GM12873 (cell line): ENCODE measurements around the gene PARD6A.

Experiments used
- CTCF ChIP-seq: IDR thresholded peaks from 2 replicates; pipeline ENCODE4 v1.5.1; 2012; ENCODE audit warnings: low read depth, mild to moderate bottlenecking, moderate library complexity, low read length, control low read depth; ENCODE audit not compliant: insufficient read depth; ENCODE audit errors: missing control alignments

PARD6A gene

GRCh38 chr16:67679935-67680897 is 19.5 kb downstream of the PARD6A start:
- no peak for TF ChIP-seq CTCF

DNA sequence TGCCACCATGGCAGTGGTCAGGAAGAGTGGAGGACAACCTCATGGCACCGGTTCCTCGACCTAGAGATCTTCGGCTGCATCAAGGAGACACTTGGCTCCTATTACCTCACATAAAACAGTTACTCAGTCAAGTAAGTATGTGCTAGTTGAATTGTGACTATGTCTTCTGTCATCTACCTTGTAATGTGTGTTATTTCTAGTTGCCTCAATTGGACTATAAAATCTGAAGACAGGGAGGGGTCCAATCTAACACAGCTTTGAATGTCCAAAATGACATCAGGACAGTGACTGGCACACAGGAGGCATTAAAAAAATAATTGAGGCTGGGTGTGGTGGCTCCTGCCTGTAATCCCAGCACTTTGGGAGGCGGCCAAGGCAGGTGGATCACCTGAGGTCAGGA is 23.0 kb downstream of the PARD6A start:
- no peak for TF ChIP-seq CTCF

GRCh38 chr16:67685388-67686112 is 24.8 kb downstream of the PARD6A start:
- no peak for TF ChIP-seq CTCF

DNA sequence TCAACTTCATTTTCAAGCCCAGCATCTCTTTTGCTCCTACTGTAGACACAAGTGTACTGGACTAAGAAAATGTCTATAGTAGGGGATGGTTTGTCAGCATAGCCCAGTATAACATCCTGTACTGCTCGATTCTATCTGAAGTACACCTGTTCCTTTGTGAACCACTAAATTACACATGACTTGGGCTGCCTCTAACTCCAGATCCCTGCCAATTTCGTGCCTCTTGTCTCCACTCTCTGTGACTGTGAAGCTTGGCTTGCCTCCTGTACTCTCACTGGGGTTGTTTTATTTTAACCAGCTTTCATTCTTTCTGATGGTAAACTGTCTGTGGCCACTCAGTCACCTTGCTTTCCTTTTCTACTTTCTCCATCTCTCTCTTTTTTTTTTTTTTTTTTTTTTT is 33.9 kb downstream of the PARD6A start:
- TF ChIP-seq CTCF, result no peak

DNA sequence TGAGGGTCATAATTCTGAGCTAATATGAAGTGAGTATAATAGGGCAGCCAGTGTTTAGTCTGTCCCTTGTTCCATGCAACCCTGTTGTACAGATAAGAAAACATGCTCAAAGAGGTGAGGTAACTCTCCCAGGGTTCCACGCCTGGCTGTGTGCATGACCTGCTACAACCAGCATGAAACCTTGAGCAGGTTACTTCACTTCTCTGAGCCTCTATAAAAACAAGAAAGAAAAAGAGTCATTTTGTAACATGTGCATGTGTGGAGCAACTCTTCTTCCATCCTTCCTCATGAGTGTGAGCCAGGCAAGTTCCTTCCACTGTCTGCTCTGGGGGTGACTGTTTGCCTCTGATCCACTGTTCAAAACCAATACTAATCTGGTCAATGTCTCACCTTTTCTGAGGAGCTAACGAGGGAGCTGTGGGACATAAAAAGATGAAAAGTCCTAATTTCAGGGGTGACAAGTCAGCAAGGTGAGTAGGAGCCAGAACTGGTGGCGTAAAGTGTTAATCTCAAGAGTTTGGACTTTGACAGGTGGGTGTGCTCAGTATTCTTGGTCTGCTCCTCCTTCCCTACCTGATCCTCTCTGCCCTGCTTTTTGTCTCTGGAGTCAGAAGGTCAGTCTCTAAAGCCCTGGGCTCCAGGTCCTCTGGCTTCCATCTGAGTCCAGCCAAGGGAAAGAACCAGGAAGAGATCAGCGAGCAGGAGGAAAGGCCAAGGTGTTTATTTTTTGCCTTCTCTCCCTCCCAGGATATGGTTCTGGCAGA is 36.8 kb downstream of the PARD6A start:
- no peak for TF ChIP-seq CTCF

DNA sequence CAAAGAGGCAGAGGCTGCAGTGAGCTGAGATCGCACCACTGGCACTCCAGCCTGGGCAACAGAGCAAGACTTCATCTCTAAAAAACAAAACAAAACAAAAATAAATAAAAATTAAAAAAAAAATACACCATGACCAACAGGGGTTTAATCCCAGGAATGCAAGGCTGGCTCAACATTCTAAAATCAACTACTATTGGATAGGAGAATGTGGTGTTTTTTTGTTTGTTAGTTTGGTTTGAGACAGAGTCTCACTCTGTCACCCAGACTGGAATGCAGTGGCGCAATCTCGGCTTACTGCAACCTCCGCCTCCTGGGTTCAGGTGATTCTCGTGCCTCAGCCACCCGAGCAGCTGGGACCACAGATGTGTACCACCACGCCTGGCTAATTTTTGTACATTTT is 38.5 kb downstream of the PARD6A start:
- TF ChIP-seq CTCF, result no peak
